Activated T-cell treated with anti-CD3 and anti-CD28 coated beads, Interleukin-2, amount 50 U/mL, for 1 hour (primary cell): Measurements from ENCODE around the gene EIF3B.
"Not testable (repeated sequence)": the region's sequence is repeated elsewhere in the genome, so short reads cannot be mapped to it uniquely, and the experiment has no call there.

ENCODE experiments used
- DNase-seq: peaks from one replicate; pipeline ENCODE4 v3.0.0-alpha.2; 2020

Gene EIF3B

DNA sequence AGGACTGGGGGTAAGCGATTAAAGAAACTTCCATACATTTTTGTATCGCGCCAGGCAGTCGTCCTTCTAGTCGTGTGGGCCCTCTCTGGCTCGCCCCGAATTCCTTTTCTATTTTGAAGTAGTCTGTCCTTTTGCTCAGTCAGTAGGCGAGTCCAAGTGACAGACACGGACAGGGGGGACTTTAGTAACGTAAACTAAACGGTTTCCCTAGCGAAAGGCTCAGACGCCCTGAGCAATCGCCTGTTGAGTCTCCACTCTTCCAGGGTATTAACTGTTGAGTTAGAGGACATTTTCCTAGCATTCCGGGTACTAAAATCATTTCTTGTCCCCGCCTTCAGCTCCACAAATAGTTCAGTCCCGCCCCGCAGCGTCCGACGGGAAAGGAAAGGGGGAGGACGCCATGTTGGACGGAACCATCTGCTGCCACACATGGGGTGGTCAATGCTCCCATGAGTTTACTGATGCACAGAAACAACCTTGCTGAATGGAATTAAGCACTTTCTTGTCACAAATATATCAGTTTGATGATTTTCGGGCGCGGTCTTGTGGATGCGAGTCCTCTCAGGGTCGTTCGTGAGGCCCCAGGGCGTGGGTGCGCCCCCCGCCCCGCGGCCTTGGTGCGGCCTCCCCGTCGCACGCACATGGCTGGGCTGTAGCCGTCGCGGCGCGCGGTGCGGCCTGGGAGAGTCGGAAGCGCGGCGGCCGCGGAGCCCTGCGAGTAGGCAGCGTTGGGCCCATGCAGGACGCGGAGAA is at the start of gene EIF3B:
Gene EIF3B (plus strand): TSS at position 642 of the 753 bp plus-strand sequence. CDS start 95 bp downstream, at position 737.
- DNase-seq = peak; percentile 92

GRCh38 chr7:2305258-2305657 is 49.4 kb upstream of the EIF3B start:
- DNase-seq = not testable (repeated sequence)

GRCh38 chr7:2306688-2307087 is 47.9 kb upstream of the EIF3B start:
- no peak for DNase-seq

DNA sequence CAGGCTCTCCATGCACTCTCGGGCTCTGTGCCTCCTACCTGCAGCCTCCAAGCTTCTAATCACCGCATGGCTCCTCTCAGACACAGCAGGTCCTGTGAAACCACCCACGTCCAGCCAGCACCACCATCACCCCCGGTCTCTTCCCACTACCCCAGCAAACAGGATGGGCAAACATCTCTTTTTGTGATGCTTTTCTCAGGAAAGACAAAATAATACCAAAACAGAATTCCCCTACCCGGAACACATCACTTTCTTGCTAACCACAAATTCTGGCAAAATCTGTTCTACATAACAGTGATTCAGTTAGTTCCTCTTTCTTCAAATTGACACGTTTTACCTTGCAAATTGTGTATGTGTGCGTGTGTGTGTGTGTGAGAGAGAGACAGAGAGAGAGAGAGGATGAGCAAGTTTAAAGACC is 46.9 kb upstream of the EIF3B start:
- DNase-seq = no peak

DNA sequence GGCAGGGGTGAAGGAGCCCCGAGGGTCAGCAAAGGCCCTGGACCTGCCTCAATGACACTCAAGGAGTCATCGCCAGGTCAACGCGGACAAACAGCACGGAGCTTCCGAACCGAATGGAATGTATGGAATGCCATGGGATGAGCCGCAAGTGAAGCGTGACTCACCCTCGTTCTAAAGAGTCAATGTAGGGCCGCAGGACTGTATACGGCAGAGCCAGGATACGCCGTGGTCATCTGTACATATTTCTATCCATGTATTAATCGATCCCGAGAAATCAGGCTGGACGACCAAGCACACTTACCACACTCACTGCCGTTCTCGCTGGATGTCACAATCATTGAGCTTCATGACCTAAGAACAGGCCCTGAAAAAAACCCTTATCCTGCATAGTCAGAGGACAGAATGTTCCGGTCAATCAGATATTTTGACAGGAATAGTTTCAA is 44.7 kb upstream of the EIF3B start:
- no peak for DNase-seq

DNA sequence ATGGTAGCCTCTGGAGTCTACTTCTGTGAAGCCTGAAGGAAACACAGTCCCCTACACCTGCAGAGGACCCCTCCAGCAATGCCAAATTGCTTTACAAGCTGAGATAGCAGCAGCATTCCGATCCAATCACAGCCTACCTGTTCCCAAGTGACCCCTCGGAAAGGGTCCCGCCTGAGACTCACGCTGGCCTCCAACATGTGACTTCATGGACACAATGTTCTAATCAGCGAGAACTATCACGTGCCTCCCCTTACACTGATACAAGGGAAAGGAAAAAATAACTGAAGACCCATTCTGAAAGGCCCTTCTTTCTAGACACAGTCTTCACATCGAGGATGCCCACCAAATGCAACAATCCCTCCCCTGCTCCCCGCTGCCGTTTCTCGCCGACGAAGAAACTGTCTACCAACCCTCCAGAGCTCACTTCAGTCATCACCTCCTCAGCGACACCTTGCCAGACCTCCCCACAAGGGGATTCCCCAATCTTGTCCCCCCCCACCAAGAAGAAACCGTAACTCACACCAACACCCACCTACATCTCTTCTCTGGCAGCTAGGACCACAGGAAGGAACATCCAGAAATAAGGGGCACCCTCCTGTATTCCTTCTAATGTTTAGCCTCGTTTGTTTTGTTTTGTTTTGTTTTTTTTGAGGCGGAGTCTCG is 42.2 kb upstream of the EIF3B start:
- DNase-seq = no peak

GRCh38 chr7:2313450-2314208 is 41.0 kb upstream of the EIF3B start:
- DNase-seq = no peak

GRCh38 chr7:2314209-2314955 is 40.2 kb upstream of the EIF3B start, which contains the start of gene SNX8:
Gene SNX8 (minus strand): TSS chr7:2314441. CDS start chr7:2314421, 20 bp downstream.
- peak; percentile 99 for DNase-seq

DNA sequence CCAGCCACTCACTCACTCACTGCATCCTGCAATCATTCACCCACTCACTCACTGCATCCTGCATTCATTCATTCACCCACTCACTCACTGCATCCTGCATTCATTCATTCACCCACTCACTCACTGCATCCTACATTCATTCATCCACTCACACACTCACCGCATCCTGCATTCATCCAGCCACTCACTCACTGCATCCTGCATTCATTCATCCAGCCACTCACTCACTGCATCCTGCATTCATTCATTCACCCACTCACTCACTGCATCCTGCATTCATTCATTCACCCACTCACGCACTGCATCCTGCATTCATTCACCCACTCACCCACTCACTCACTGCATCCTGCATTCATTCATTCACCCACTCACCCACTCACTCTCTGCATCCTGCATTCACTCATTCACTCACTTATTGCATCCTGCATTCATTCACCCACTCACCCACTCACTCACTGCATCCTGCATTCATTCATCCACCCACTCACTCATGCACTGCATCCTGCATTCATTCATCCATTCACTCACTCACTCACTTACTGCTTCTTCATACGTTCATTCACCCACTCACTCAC is 39.6 kb upstream of the EIF3B start:
- not testable (repeated sequence) for DNase-seq

- no peak for DNase-seq
Measured at GRCh38 chr7:2315787-2316186, 38.8 kb upstream of the EIF3B start.

GRCh38 chr7:2316578-2316977 is 38.0 kb upstream of the EIF3B start:
- no peak for DNase-seq

- no peak for DNase-seq
Measured at GRCh38 chr7:2317556-2318293, 36.9 kb upstream of the EIF3B start.

- DNase-seq = no peak
Measured at GRCh38 chr7:2321020-2321419, 33.6 kb upstream of the EIF3B start.

DNA sequence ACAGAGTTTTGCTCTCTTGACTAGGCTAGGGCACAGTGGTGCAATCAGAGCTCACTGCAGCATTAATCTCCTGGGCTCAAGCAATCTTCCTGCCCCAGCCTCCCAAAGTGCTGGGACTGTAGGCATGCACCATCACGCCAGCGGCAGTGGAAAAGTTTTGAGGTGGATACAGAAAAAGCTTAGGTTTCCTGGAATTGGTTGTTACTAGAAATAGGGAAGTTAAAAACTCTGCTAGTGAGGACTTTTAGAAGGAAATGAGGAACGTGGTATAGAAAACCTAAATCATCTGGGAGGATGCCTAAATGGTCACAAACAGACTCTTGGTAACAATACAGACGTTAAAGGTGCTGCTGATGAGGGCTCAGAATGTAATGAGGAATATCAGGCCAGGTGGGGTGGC is 29.5 kb upstream of the EIF3B start:
- DNase-seq = no peak

DNA sequence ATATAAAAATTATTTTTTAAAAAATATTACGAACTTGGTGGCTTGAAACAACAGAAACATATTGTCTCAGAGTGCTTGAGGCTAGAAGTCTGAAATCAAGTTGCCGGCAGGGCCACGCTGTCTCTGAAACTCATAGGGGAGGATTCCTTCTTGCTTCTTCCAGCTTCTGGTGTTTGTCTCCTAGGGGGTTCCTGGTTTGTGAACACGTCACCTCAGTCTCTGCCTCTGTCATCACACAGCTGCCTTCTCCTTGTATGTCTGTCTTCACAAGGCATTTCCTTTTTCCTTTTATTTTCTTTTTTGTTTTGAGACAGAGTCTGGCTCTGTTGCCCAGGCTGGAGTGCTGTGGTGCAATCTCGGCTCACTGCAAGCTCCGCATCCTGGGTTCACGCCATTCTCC is 27.7 kb upstream of the EIF3B start:
- no peak for DNase-seq

DNA sequence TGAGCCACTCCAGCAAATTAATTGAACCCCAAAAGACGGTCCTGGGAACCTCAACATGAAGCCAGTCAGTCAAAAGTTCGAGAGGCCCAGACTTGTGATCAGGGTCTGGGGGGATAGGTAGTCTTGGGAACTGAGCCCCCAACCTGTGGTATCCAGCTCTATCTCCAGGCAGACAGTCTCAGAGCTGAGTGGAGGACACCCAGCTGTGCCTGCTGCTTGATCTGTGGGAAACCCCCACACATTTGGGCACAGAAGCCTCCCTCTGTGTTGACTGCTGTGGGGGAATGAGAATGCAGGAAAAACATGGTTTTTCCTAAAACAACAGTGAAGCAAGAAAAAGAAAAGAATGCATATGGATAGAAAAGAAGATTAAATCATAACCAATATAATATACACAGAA is 24.1 kb upstream of the EIF3B start:
- DNase-seq = no peak

GRCh38 chr7:2331707-2332106 is 22.9 kb upstream of the EIF3B start:
- DNase-seq = no peak

DNA sequence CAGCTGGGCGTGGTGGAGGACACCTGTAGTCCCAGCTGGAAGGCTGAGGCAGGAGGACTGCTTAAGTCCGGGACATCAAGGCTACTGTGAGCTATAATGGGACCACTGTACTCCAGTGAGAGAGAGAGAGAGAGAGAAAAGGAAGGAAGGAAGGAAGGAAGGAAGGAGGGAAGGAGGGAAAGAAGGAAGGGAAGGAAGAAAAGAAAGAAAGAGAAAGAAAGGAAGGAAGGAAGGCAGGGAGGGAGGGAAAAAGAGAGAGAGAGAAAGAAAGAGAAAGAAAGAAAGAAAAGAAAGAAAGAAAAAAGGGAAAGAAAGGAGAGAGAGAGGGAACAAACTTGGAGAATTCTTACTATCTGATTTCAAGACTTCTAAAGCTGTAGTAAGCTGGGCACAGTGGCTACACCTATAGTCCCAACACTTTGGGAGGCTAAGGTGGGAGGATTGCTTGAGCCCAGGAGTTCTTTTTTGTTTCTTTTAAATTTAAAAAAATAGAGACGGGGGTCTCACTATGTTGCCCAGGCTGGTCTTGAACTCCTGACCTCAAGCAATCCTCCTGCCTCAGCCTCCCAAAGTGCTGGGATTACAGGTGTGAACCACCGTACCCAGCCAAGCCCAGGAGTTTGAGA is 21.9 kb upstream of the EIF3B start:
- DNase-seq = not testable (repeated sequence)

- DNase-seq = no peak
Measured at GRCh38 chr7:2336626-2337299, 17.9 kb upstream of the EIF3B start.

GRCh38 chr7:2347351-2348063 is 7.1 kb upstream of the EIF3B start:
- DNase-seq = not testable (repeated sequence)
